Prostate gland (tissue), 2 donors: Measurements from ENCODE around the gene HDGF.

Experiments
- POLR2AphosphoS5 ChIP-seq: sonication (generic); formaldehyde crosslinking; IDR thresholded peaks from one replicate; pipeline ENCODE4 v1.6.1; 2017; ENCODE audit warnings: antibody characterized with exemption
- TF ChIP-seq, protein P1 (sequence below), 4 experiments: fragments of 200-600 bp in 2 of 4; fragments of 450-650 bp in 2 of 4; sonication (generic) in 2 of 4; IDR thresholded peaks; 1 replicate in 3 of 4; 2 replicates in 1 of 4; pipeline ENCODE4 v1.5.1; 2016 to 2019; ENCODE audit warnings: antibody characterized with exemption in 4 of 4, mild to moderate bottlenecking in 2 of 4, moderate library complexity in 2 of 4

DNA sequence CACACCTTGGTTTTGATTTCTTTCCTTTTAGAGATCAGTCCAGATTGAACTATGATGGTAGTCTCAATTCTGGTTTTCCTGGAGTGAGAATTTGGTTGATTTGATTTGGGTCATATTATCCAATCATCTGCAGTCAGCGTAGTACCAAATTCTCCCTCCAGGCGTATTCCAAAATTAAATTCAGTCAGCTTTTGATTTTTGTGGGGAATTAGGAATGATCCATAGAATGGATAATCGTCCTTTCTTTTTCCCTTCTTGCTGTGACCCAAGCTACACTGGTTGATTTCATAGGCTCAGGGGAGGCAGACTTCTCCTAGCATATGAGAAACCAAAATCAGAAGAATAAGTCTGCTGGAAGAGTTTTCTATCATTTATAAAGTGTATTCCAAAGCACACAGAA is 20.7 kb upstream of the HDGF start:
- TF ChIP-seq, protein P1, sequence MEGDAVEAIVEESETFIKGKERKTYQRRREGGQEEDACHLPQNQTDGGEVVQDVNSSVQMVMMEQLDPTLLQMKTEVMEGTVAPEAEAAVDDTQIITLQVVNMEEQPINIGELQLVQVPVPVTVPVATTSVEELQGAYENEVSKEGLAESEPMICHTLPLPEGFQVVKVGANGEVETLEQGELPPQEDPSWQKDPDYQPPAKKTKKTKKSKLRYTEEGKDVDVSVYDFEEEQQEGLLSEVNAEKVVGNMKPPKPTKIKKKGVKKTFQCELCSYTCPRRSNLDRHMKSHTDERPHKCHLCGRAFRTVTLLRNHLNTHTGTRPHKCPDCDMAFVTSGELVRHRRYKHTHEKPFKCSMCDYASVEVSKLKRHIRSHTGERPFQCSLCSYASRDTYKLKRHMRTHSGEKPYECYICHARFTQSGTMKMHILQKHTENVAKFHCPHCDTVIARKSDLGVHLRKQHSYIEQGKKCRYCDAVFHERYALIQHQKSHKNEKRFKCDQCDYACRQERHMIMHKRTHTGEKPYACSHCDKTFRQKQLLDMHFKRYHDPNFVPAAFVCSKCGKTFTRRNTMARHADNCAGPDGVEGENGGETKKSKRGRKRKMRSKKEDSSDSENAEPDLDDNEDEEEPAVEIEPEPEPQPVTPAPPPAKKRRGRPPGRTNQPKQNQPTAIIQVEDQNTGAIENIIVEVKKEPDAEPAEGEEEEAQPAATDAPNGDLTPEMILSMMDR (IDR thresholded peaks at IDR 0.05) = no peak
- no peak for TF ChIP-seq POLR2AphosphoS5
